SK-N-SH (cell line): Measurements from ENCODE around the gene TSSK3. TPM values are rescaled to one million over a fixed set of nuclear protein-coding genes. Genes with fewer than 3 reads are reported as not detected.

ENCODE experiments used
- CTCF ChIA-PET: fragments of 300-600, 350-600 bp; formaldehyde crosslinking; extraction: SDS; loops from one replicate; lab custom pipeline; 2021; lab: Yijun Ruan, JAX
- POLR2A ChIA-PET: fragments of 350-600 bp; sonication (Branson Sonifier 250); formaldehyde crosslinking; extraction: SDS; loops from one replicate; lab custom pipeline; 2020; ENCODE audit warnings: antibody characterized with exemption, inconsistent platforms; lab: Yijun Ruan, JAX
- DNase-seq: peaks from one replicate; pipeline ENCODE4 v3.0.0; 2012
- H2AFZ ChIP-seq: fragments of 200-600 bp; sonication (generic); 2 replicates; pipeline ENCODE4 v1.8.1; 2016; ENCODE audit warnings: antibody characterized with exemption, mild to moderate bottlenecking, low read depth
- H3F3A ChIP-seq: fragments of 200-600 bp; sonication (generic); replicated peaks from 2 replicates; pipeline ENCODE3; 2016; ENCODE audit warnings: antibody characterized with exemption, mild to moderate bottlenecking; ENCODE audit not compliant: insufficient read depth
- H3K27ac ChIP-seq, 2 experiments: fragments of 200-500 bp in 1 of 2; fragments of 200-600 bp in 1 of 2; sonication (Bioruptor generic) in 1 of 2; sonication (generic), shearing (Covaris generic) in 1 of 2; 2 replicates each; pipeline versions ENCODE4 v1.5.1 to v1.6.1; 2014 to 2016; ENCODE audit warnings: low read depth in 2 of 2, inconsistent platforms in 1 of 2, low read length in 1 of 2, mild to moderate bottlenecking in 1 of 2, mixed read lengths in 1 of 2
- H3K27me3 ChIP-seq: fragments of 200-600 bp; sonication (generic), shearing (Covaris generic); 2 replicates; pipeline ENCODE4 v1.6.1; 2016; ENCODE audit warnings: mixed run types; ENCODE audit not compliant: insufficient read depth
- H3K36me3 ChIP-seq, 2 experiments: fragments of 200-500 bp in 1 of 2; fragments of 200-600 bp in 1 of 2; sonication (Bioruptor generic) in 1 of 2; sonication (generic) in 1 of 2; replicated peaks in 1 of 2; 2 replicates each; pipeline versions ENCODE3 to v1.5.1; 2014 to 2016; ENCODE audit warnings: low read length in 1 of 2, mild to moderate bottlenecking in 1 of 2; ENCODE audit not compliant: insufficient read depth in 2 of 2, control insufficient read depth in 1 of 2
- H3K4me1 ChIP-seq, 2 experiments: fragments of 200-500 bp in 1 of 2; fragments of 200-600 bp in 1 of 2; sonication (Bioruptor generic) in 1 of 2; sonication (generic), shearing (Covaris generic) in 1 of 2; 2 replicates each; pipeline versions ENCODE4 v1.5.1 to v1.6.1; 2014 to 2016; ENCODE audit warnings: low read depth in 1 of 2, low read length in 1 of 2, mixed run types in 1 of 2; ENCODE audit not compliant: insufficient read depth in 2 of 2, control insufficient read depth in 1 of 2
- H3K4me2 ChIP-seq: fragments of 200-600 bp; sonication (generic), shearing (Covaris generic); 2 replicates; pipeline ENCODE4 v1.6.1; 2017; ENCODE audit warnings: mixed run types
- H3K4me3 ChIP-seq, 2 experiments: fragments of 200-500 bp in 1 of 2; fragments of 200-600 bp in 1 of 2; sonication (Bioruptor generic) in 1 of 2; sonication (generic), shearing (Covaris generic) in 1 of 2; 2 replicates each; pipeline versions ENCODE4 v1.5.1 to v1.8.1; 2014 to 2016; ENCODE audit warnings: low read depth in 2 of 2, inconsistent platforms in 1 of 2, low read length in 1 of 2, mild to moderate bottlenecking in 1 of 2, mixed read lengths in 1 of 2, moderate library complexity in 1 of 2
- H3K79me2 ChIP-seq: fragments of 200-600 bp; sonication (generic); 2 replicates; pipeline ENCODE4 v1.8.1; 2017; ENCODE audit warnings: mild to moderate bottlenecking; ENCODE audit not compliant: insufficient read depth
- H3K9ac ChIP-seq: fragments of 200-600 bp; sonication (generic); 2 replicates; pipeline ENCODE4 v1.6.1; 2017; ENCODE audit warnings: mixed run types
- H3K9me2 ChIP-seq: fragments of 200-600 bp; sonication (generic); 2 replicates; pipeline ENCODE4 v1.6.1; 2017; ENCODE audit warnings: mixed run types
- H3K9me3 ChIP-seq: fragments of 200-600 bp; sonication (generic); 2 replicates; pipeline ENCODE4 v1.6.1; 2017; ENCODE audit warnings: mixed run types, mild to moderate bottlenecking, moderate library complexity
- H4K20me1 ChIP-seq: fragments of 200-600 bp; sonication (generic); 2 replicates; pipeline ENCODE4 v1.6.1; 2017; ENCODE audit warnings: mild to moderate bottlenecking, mixed run types; ENCODE audit not compliant: insufficient read depth
- ELF1 ChIP-seq: IDR thresholded peaks from 2 replicates; pipeline ENCODE4 v1.4.0; 2012
- EZH2phosphoT487 ChIP-seq: fragments of 200-600 bp; sonication (generic); IDR thresholded peaks from 2 replicates; pipeline ENCODE4 v1.6.1; 2017; ENCODE audit warnings: low read depth, mixed run types, mild to moderate bottlenecking, antibody characterized with exemption, moderate library complexity, borderline replicate concordance
- FOXJ3 ChIP-seq: sonication (generic); formaldehyde crosslinking; IDR thresholded peaks from 2 replicates; pipeline ENCODE4 v1.5.1; 2020; ENCODE audit warnings: mild to moderate bottlenecking, missing genetic modification reagents
- FOXM1 ChIP-seq: IDR thresholded peaks from 2 replicates; pipeline ENCODE4 v1.4.0; 2012; ENCODE audit warnings: low read depth, mild to moderate bottlenecking
- GABPA ChIP-seq: IDR thresholded peaks from 2 replicates; pipeline ENCODE4 v1.4.0; 2012; ENCODE audit warnings: low read depth, mild to moderate bottlenecking
- JUND ChIP-seq: IDR thresholded peaks from 2 replicates; pipeline ENCODE4 v1.4.0; 2012
- MXI1 ChIP-seq: IDR thresholded peaks from 2 replicates; pipeline ENCODE4 v1.6.1; 2012; ENCODE audit warnings: mild to moderate bottlenecking, low read depth, low read length, improper control_type of control experiment
- NFIC ChIP-seq: IDR thresholded peaks from 2 replicates; pipeline ENCODE4 v1.4.0; 2012; ENCODE audit warnings: borderline replicate concordance
- PBX3 ChIP-seq: IDR thresholded peaks from 2 replicates; pipeline ENCODE4; 2012
- RAD21 ChIP-seq: IDR thresholded peaks from 2 replicates; pipeline ENCODE4 v1.6.1; 2012; ENCODE audit warnings: mild to moderate bottlenecking, low read length
- RCOR1 ChIP-seq: fragments of 150-350 bp; IDR thresholded peaks from 2 replicates; pipeline ENCODE4 v1.6.1; 2017; ENCODE audit warnings: antibody characterized with exemption, low read length
- REST ChIP-seq: IDR thresholded peaks from 2 replicates; pipeline ENCODE4 v1.6.1; 2012; ENCODE audit warnings: mild to moderate bottlenecking, low read depth, low read length, moderate library complexity
- RXRA ChIP-seq: IDR thresholded peaks from 2 replicates; pipeline ENCODE4 v1.4.0; 2012; ENCODE audit warnings: low read depth, mild to moderate bottlenecking, borderline replicate concordance
- TCF12 ChIP-seq: IDR thresholded peaks from 2 replicates; pipeline ENCODE4 v1.4.0; 2012
- TEAD4 ChIP-seq: IDR thresholded peaks from 2 replicates; pipeline ENCODE4 v1.4.0; 2012; ENCODE audit warnings: mild to moderate bottlenecking, borderline replicate concordance; ENCODE audit not compliant: insufficient read depth
- USF2 ChIP-seq: fragments of 150-350 bp; IDR thresholded peaks from 2 replicates; pipeline ENCODE4 v1.6.1; 2017; ENCODE audit warnings: antibody characterized with exemption, low read length, low read depth, borderline replicate concordance
- ZBTB33 ChIP-seq: IDR thresholded peaks from 2 replicates; pipeline ENCODE4 v1.4.0; 2012; ENCODE audit warnings: low read depth, borderline replicate concordance
- WGBS: methylation state at CpG from one replicate; pipeline ENCODE4 v1.1.6; 2017; ENCODE audit warnings: low lambda C conversion rate; 5-methylcytosine and 5-hydroxymethylcytosine counted together
- polyA plus RNA-seq, 3 experiments: library from polyadenylated mRNA; depleted of rRNA; stranded (reverse); fragments of >200 nt; gene quantifications; 2 replicates each; pipeline ENCODE4 v1.2.3, GENCODE V29; 2012

TSSK3 gene
- polyA plus RNA-seq, 1 of the 3 experiments (the other 2 are of a cell fraction): 0.28 TPM

- no peak for DNase-seq
- no peak for TF ChIP-seq RXRA
- no peak for TF ChIP-seq ZBTB33
- TF ChIP-seq USF2: no peak
- TF ChIP-seq RAD21: no peak
- no peak for TF ChIP-seq TCF12
- TF ChIP-seq JUND: no peak
- no peak for TF ChIP-seq NFIC
- TF ChIP-seq TEAD4: no peak
- TF ChIP-seq EZH2phosphoT487: no peak
- no peak for TF ChIP-seq FOXJ3 (CRISPR knock-in tag)
- no peak for TF ChIP-seq GABPA
- no peak for TF ChIP-seq PBX3
- no peak for TF ChIP-seq REST
- TF ChIP-seq MXI1: no peak
- no peak for TF ChIP-seq FOXM1
- no peak for TF ChIP-seq ELF1
- TF ChIP-seq RCOR1: no peak
- POLR2A ChIA-PET: interaction anchor here (1.8 kb wide), 1 partner anchor 18 kb away, joined by 5 read pairs; no protein-coding TSS in a partner anchor
- Histone ChIP-seq H3K9me2 (no peaks in the 10 kb centered on the region), H3K4me3 (no peak overlapping the region), H4K20me1 (no peaks in the 10 kb centered on the region), H3K79me2 (no peaks in the 10 kb centered on the region), H3K4me1 (no peaks in the 10 kb centered on the region), H3K9me3 (no peaks in the 10 kb centered on the region), H2AFZ (no peak overlapping the region), H3F3A (peaks cover 2% of the 10 kb centered on the region), H3K36me3 (peaks cover 38 to 83% of the 10 kb centered on the region in 2 experiments), H3K9ac (no peak overlapping the region), H3K27ac (no peak overlapping the region), H3K27me3 (no peaks in the 10 kb centered on the region), H3K4me2 (no peak overlapping the region)
- CTCF ChIA-PET: no interaction called here
- WGBS: 92% methylated on average over 7 of the region's 11 CpGs
Measured at GRCh38 chr1:32376199-32376598, 13.9 kb downstream of the TSSK3 start.
